Measurements from ENCODE around the gene TCF7L2.
A peak's percentile ranks its signal among the peaks of the same experiment; 100 is the strongest.

Gene TCF7L2

GRCh38 chr10:113068178-113068890 lies 118.3 kb downstream of the TCF7L2 start:
- DNase-seq: no peak

GRCh38 chr10:113069595-113069994 lies 119.5 kb downstream of the TCF7L2 start:
- DNase-seq: no peak

GRCh38 chr10:113071446-113071845 lies 121.4 kb downstream of the TCF7L2 start:
- DNase-seq: no peak

GRCh38 chr10:113073549-113074189 lies 123.6 kb downstream of the TCF7L2 start:
- no peak for DNase-seq

- no peak for DNase-seq
These were observed 126.9 kb downstream of the TCF7L2 start for GRCh38 chr10:113076949-113077348.

- no peak for DNase-seq
These were observed 128.3 kb downstream of the TCF7L2 start for GRCh38 chr10:113078282-113078907.

GRCh38 chr10:113080061-113080924 lies 130.2 kb downstream of the TCF7L2 start:
- no peak for DNase-seq

- no peak for DNase-seq
These were observed 130.8 kb downstream of the TCF7L2 start for GRCh38 chr10:113080925-113081229.

GRCh38 chr10:113084031-113084430 lies 134.0 kb downstream of the TCF7L2 start:
- no peak for DNase-seq

GRCh38 chr10:113085776-113086175 lies 135.7 kb downstream of the TCF7L2 start:
- no peak for DNase-seq

- no peak for DNase-seq
These were observed 136.2 kb downstream of the TCF7L2 start for GRCh38 chr10:113086282-113086681.

- DNase-seq: no peak
These were observed 137.3 kb downstream of the TCF7L2 start for GRCh38 chr10:113087165-113088029.

- DNase-seq: no peak
These were observed 138.1 kb downstream of the TCF7L2 start for GRCh38 chr10:113088194-113088593.

- no peak for DNase-seq
These were observed 139.5 kb downstream of the TCF7L2 start for GRCh38 chr10:113089551-113089950.

- peak; percentile 76 for DNase-seq
These were observed 141.9 kb downstream of the TCF7L2 start for GRCh38 chr10:113091920-113092319.

GRCh38 chr10:113093188-113094113 lies 143.4 kb downstream of the TCF7L2 start:
- no peak for DNase-seq

GRCh38 chr10:113094114-113094486 lies 144.1 kb downstream of the TCF7L2 start:
- peak; percentile 17 for DNase-seq

GRCh38 chr10:113095419-113096127 lies 145.5 kb downstream of the TCF7L2 start:
- DNase-seq: no peak

- no peak for DNase-seq
These were observed 146.3 kb downstream of the TCF7L2 start for GRCh38 chr10:113096128-113096996.

GRCh38 chr10:113097036-113097435 lies 147.0 kb downstream of the TCF7L2 start:
- DNase-seq: no peak

Data from hematopoietic multipotent progenitor cell treated with erythropoietin and hydrocortisone succinate and interleukin-3 and kit ligand, for 6 days (in vitro differentiated cells).